Ascending aorta (tissue), 1 donor: ENCODE measurements around the gene OR5W2. TPM values are rescaled to one million over a fixed set of nuclear protein-coding genes. Genes with fewer than 3 reads are reported as not detected.

Experiments
- total RNA-seq: library from RNA; depleted of rRNA; stranded (reverse); fragments of >200 nt; gene quantifications from one replicate; pipeline ENCODE4 v1.1.0, GENCODE V29; 2016

The OR5W2 gene
- total RNA-seq, 1 donor from 2014 or later, result not detected

Other genes starting within 250 kb of the OR5W2 start
- not detected for gene OR5D13, start 141.1 kb downstream of the OR5W2 start, total RNA-seq
- not detected for gene OR5D14, start 119.0 kb downstream of the OR5W2 start, total RNA-seq
- gene OR5L1, start 103.2 kb downstream of the OR5W2 start, total RNA-seq, result not detected
- gene OR5D18, start 95.0 kb downstream of the OR5W2 start, total RNA-seq, result not detected
- not detected for gene OR5L2, start 87.4 kb downstream of the OR5W2 start, total RNA-seq
- gene OR5D16, start 75.8 kb downstream of the OR5W2 start, total RNA-seq, result not detected
- gene TRIM51, start 31.3 kb downstream of the OR5W2 start, total RNA-seq, result not detected
- gene OR5I1, start 21.8 kb upstream of the OR5W2 start, total RNA-seq, result not detected
- 0.64 TPM for gene OR10AG1, start 55.4 kb upstream of the OR5W2 start, total RNA-seq
- not detected for gene OR5F1, start 80.0 kb upstream of the OR5W2 start, total RNA-seq
- not detected for gene OR5AS1, start 113.1 kb upstream of the OR5W2 start, total RNA-seq
- gene OR8I2, start 178.7 kb upstream of the OR5W2 start, total RNA-seq, result not detected
- gene OR8H2, start 189.1 kb upstream of the OR5W2 start, total RNA-seq, result not detected
- gene OR8H3, start 207.8 kb upstream of the OR5W2 start, total RNA-seq, result not detected
- not detected for gene OR8J3, start 225.6 kb upstream of the OR5W2 start, total RNA-seq
- not detected for gene OR8K5, start 245.7 kb upstream of the OR5W2 start, total RNA-seq